GM23248 (cell line): ENCODE measurements around the gene CCDC158.

ENCODE experiments used
- EZH2 ChIP-seq: fragments of 200-600 bp; sonication (generic); IDR thresholded peaks from 2 replicates; pipeline ENCODE4 v1.6.1; 2018; ENCODE audit warnings: antibody characterized with exemption, mild to moderate bottlenecking; ENCODE audit not compliant: insufficient read depth, poor library complexity, severe bottlenecking
- EZH2phosphoT487 ChIP-seq: fragments of 200-600 bp; sonication (generic); IDR thresholded peaks from 2 replicates; pipeline ENCODE4 v1.6.1; 2018; ENCODE audit warnings: antibody characterized with exemption, moderate library complexity, mild to moderate bottlenecking, low read depth; ENCODE audit not compliant: insufficient read depth

- no peak for TF ChIP-seq EZH2
- no peak for TF ChIP-seq EZH2phosphoT487
These were observed 18.6 kb upstream of the CCDC158 start for GRCh38 chr4:76439491-76439890.
